ENCODE data around the gene FRMD4B. TPM values are rescaled to one million over a fixed set of nuclear protein-coding genes. Genes with fewer than 3 reads are reported as not detected.

Gene FRMD4B
- total RNA-seq, 1 donor from 2014 or later, result 16.1 TPM

- DNase-seq, result no peak
- Histone ChIP-seq H3K27me3 (ENCODE audit: low read depth) (no peaks in the 10 kb centered on the region), H3K4me1 (peaks cover 8% of the 10 kb centered on the region), H3K9me3 (replicated peaks) (no peaks in the 10 kb centered on the region), H3K36me3 (no peaks in the 10 kb centered on the region), H3K27ac (replicated peaks) (no peak overlapping the region), H3K4me3 (no peak overlapping the region)
- intact Hi-C loops (cut with micrococcal nuclease), result loop anchor here (5.0 kb wide), 1 partner anchor 148 kb away; no protein-coding TSS in a partner anchor
- TF ChIP-seq CTCF (IDR thresholded peaks at IDR 0.05; ENCODE audit: borderline replicate concordance), result peak; percentile 69
These were observed 76.1 kb downstream of the FRMD4B start for GRCh38 chr3:69309814-69310213.

- peak; percentile 95 for TF ChIP-seq CTCF (IDR thresholded peaks at IDR 0.05; ENCODE audit: borderline replicate concordance)
- Histone ChIP-seq H3K27ac (replicated peaks) (peak overlapping the region; percentile 62), H3K36me3 (no peaks in the 10 kb centered on the region), H3K4me3 (no peak overlapping the region), H3K4me1 (peaks cover 8% of the 10 kb centered on the region), H3K9me3 (replicated peaks) (no peaks in the 10 kb centered on the region), H3K27me3 (ENCODE audit: low read depth) (no peaks in the 10 kb centered on the region)
- peak; percentile 48 for DNase-seq
- intact Hi-C loops (cut with micrococcal nuclease), result loop anchor here (5.0 kb wide), 1 partner anchor 144 kb away; no protein-coding TSS in a partner anchor
These were observed 79.4 kb downstream of the FRMD4B start for GRCh38 chr3:69306239-69307185.

- no peak for TF ChIP-seq CTCF (IDR thresholded peaks at IDR 0.05; ENCODE audit: borderline replicate concordance)
- Histone ChIP-seq H3K36me3 (no peaks in the 10 kb centered on the region), H3K27me3 (ENCODE audit: low read depth) (no peaks in the 10 kb centered on the region), H3K9me3 (replicated peaks) (no peaks in the 10 kb centered on the region), H3K4me3 (no peak overlapping the region), H3K27ac (replicated peaks) (no peak overlapping the region), H3K4me1 (peaks cover 18% of the 10 kb centered on the region)
- intact Hi-C loops (cut with micrococcal nuclease), result loop anchor here (5.0 kb wide), 1 partner anchor 143 kb away; no protein-coding TSS in a partner anchor
- DNase-seq, result no peak
These were observed 80.9 kb downstream of the FRMD4B start for GRCh38 chr3:69305011-69305410.

GRCh38 chr3:69304396-69304795 is 81.5 kb downstream of the FRMD4B start:
- no peak for TF ChIP-seq CTCF (IDR thresholded peaks at IDR 0.05; ENCODE audit: borderline replicate concordance)
- no peak overlapping the region for H3K27ac ChIP-seq (replicated peaks)
- no peaks in the 10 kb centered on the region for H3K9me3 ChIP-seq (replicated peaks)
- no peak for DNase-seq
- intact Hi-C loops (cut with micrococcal nuclease), result no loop called here
- peaks cover 24% of the 10 kb centered on the region for H3K4me1 ChIP-seq
- no peaks in the 10 kb centered on the region for H3K27me3 ChIP-seq (ENCODE audit: low read depth)
- H3K36me3 ChIP-seq, result no peaks in the 10 kb centered on the region
- H3K4me3 ChIP-seq, result no peak overlapping the region

GRCh38 chr3:69300296-69300695 is 85.6 kb downstream of the FRMD4B start:
- no peak overlapping the region for H3K27ac ChIP-seq (replicated peaks)
- no peak for TF ChIP-seq CTCF (IDR thresholded peaks at IDR 0.05; ENCODE audit: borderline replicate concordance)
- no peak overlapping the region for H3K4me3 ChIP-seq
- H3K36me3 ChIP-seq, result no peaks in the 10 kb centered on the region
- peaks cover 18% of the 10 kb centered on the region for H3K4me1 ChIP-seq
- no peak for DNase-seq
- no peaks in the 10 kb centered on the region for H3K27me3 ChIP-seq (ENCODE audit: low read depth)
- H3K9me3 ChIP-seq (replicated peaks), result no peaks in the 10 kb centered on the region
- intact Hi-C loops (cut with micrococcal nuclease), result no loop called here
